HepG2 (cell line): Measurements from ENCODE around the gene USP10. TPM values are rescaled to one million over a fixed set of nuclear protein-coding genes. Genes with fewer than 3 reads are reported as not detected.

Source experiments
- ERF ChIP-seq: IDR thresholded peaks from 2 replicates; pipeline ENCODE4 v1.6.1; 2018; ENCODE audit warnings: missing biosample characterization, missing genetic modification reagents
- HMG20A ChIP-seq: IDR thresholded peaks from 2 replicates; pipeline ENCODE4 v1.6.1; 2016; ENCODE audit warnings: borderline replicate concordance
- NFKBIZ ChIP-seq: IDR thresholded peaks from 2 replicates; pipeline ENCODE4 v1.6.1; 2018; ENCODE audit warnings: missing genetic modification reagents, missing compliant biosample characterization
- PLRG1 ChIP-seq: fragments of 450-650 bp; conservative IDR thresholded peaks from 2 replicates; pipeline ENCODE4 v1.6.1; 2016
- RARA ChIP-seq: IDR thresholded peaks from 2 replicates; pipeline ENCODE4 v1.6.1; 2016; ENCODE audit warnings: missing genetic modification reagents, missing compliant biosample characterization
- STAT5B ChIP-seq: sonication (generic); formaldehyde crosslinking; IDR thresholded peaks from 2 replicates; pipeline ENCODE4 v1.4.0; 2020; ENCODE audit warnings: missing genetic modification reagents
- TP53 ChIP-seq: sonication (generic); formaldehyde crosslinking; conservative IDR thresholded peaks from 2 replicates; pipeline ENCODE4 v1.4.0; 2020; ENCODE audit warnings: missing genetic modification reagents
- ZMYM3 ChIP-seq: sonication (generic); formaldehyde crosslinking; IDR thresholded peaks from 2 replicates; pipeline ENCODE4 v1.5.1; 2020; ENCODE audit warnings: mild to moderate bottlenecking, missing genetic modification reagents
- ZNF292 ChIP-seq: sonication (generic); formaldehyde crosslinking; IDR thresholded peaks from 2 replicates; pipeline ENCODE4 v1.8.1; 2022; ENCODE audit warnings: mild to moderate bottlenecking, low read depth, missing genetic modification reagents, borderline replicate concordance
- ZNF446 ChIP-seq: sonication (generic); formaldehyde crosslinking; IDR thresholded peaks from 2 replicates; pipeline ENCODE4 v1.5.0; 2020; ENCODE audit warnings: mild to moderate bottlenecking, missing genetic modification reagents
- ZNF724P ChIP-seq: sonication (generic); formaldehyde crosslinking; IDR thresholded peaks from 2 replicates; pipeline ENCODE4 v1.8.0; 2022; ENCODE audit warnings: missing genetic modification reagents, borderline replicate concordance
- polyA plus RNA-seq, 8 experiments: library from polyadenylated mRNA; depleted of rRNA in 3 of 8; stranded (reverse) in 7 of 8; unstranded in 1 of 8; fragments of >200 nt; fragmentation: Illumina TruSeq in 4 of 8; extraction: Trizol in 4 of 8; gene quantifications; 2 replicates each; pipeline versions ENCODE4 v1.2.1 to v1.2.3, GENCODE V29; 2011 to 2016; ENCODE audit warnings: low read depth in 4 of 8, missing spikeins in 1 of 8, mixed read lengths in 1 of 8; ENCODE audit not compliant: insufficient read depth in 1 of 8
- total RNA-seq, 5 experiments: library from RNA; depleted of rRNA; stranded (reverse); fragments of >200 nt; fragmentation: Illumina TruSeq; extraction: Trizol; gene quantifications; 2 replicates each; pipeline ENCODE4 v1.2.3, GENCODE V29; 2016; ENCODE audit warnings: low read depth in 1 of 5
- TF ChIP-seq, protein P1 (sequence below): sonication (generic); formaldehyde crosslinking; IDR thresholded peaks from 2 replicates; pipeline ENCODE4 v1.4.0; 2020; ENCODE audit warnings: low read depth, mild to moderate bottlenecking, missing genetic modification reagents
- TF ChIP-seq, protein P2 (sequence below): sonication (generic); formaldehyde crosslinking; IDR thresholded peaks from 2 replicates; pipeline ENCODE4 v1.5.1; 2020; ENCODE audit warnings: missing genetic modification reagents, mild to moderate bottlenecking, borderline replicate concordance
- TF ChIP-seq, protein P3 (sequence below): sonication (generic); formaldehyde crosslinking; IDR thresholded peaks from 2 replicates; pipeline ENCODE4 v1.5.0; 2020; ENCODE audit warnings: mild to moderate bottlenecking, missing genetic modification reagents
- TF ChIP-seq, protein P4 (sequence below): sonication (generic); formaldehyde crosslinking; IDR thresholded peaks from 2 replicates; pipeline ENCODE4 v1.4.0; 2020; ENCODE audit warnings: mild to moderate bottlenecking, missing genetic modification reagents
- TF ChIP-seq, protein P5 (sequence below): sonication (generic); formaldehyde crosslinking; IDR thresholded peaks from 2 replicates; pipeline ENCODE4 v1.4.0; 2020; ENCODE audit warnings: missing genetic modification reagents, mild to moderate bottlenecking, borderline replicate concordance
- TF ChIP-seq, protein P6 (sequence below): IDR thresholded peaks from 2 replicates; pipeline ENCODE4 v1.6.1; 2016; ENCODE audit warnings: low read depth, control low read depth

The USP10 gene
- total and polyA plus RNA-seq, 2 of the 13 experiments (the other 11 are each of a cell fraction or from before 2014, with no cell fraction given), result 79.1 to 122 TPM

DNA sequence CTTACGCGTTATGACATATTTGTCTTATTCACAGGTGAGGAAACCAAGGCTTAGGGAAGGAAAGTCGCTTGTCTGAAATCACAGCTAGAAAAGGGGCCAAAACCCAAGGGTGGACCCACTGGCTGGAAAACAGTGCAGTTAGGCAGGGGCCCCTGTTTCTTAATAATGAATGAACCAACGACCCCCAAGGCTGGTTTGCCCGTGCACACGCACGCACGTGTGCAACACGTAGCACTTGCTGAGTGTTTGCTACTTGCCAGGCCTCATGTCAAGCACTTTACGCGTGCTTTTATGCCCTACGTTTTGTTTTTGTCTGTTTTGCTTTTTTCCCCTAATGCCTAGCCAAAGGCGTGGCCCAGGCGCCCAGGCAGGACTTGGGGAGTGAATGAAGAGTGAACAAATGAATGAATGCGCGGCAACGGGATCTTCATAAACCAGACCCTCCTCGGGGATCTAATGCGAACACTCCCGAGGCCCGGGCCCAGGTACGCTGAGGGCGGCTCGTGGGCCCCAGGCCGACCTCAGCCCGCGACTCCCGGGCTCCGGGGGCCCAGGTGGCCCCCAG, 571 bp upstream of the USP10 start (continued):
- TF ChIP-seq, protein P1, sequence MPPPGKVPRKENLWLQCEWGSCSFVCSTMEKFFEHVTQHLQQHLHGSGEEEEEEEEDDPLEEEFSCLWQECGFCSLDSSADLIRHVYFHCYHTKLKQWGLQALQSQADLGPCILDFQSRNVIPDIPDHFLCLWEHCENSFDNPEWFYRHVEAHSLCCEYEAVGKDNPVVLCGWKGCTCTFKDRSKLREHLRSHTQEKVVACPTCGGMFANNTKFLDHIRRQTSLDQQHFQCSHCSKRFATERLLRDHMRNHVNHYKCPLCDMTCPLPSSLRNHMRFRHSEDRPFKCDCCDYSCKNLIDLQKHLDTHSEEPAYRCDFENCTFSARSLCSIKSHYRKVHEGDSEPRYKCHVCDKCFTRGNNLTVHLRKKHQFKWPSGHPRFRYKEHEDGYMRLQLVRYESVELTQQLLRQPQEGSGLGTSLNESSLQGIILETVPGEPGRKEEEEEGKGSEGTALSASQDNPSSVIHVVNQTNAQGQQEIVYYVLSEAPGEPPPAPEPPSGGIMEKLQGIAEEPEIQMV (CRISPR knock-in tag), result 0 out of 2 replicates have a peak, but pooled peaks have one; percentile 14
- TF ChIP-seq, protein P2, sequence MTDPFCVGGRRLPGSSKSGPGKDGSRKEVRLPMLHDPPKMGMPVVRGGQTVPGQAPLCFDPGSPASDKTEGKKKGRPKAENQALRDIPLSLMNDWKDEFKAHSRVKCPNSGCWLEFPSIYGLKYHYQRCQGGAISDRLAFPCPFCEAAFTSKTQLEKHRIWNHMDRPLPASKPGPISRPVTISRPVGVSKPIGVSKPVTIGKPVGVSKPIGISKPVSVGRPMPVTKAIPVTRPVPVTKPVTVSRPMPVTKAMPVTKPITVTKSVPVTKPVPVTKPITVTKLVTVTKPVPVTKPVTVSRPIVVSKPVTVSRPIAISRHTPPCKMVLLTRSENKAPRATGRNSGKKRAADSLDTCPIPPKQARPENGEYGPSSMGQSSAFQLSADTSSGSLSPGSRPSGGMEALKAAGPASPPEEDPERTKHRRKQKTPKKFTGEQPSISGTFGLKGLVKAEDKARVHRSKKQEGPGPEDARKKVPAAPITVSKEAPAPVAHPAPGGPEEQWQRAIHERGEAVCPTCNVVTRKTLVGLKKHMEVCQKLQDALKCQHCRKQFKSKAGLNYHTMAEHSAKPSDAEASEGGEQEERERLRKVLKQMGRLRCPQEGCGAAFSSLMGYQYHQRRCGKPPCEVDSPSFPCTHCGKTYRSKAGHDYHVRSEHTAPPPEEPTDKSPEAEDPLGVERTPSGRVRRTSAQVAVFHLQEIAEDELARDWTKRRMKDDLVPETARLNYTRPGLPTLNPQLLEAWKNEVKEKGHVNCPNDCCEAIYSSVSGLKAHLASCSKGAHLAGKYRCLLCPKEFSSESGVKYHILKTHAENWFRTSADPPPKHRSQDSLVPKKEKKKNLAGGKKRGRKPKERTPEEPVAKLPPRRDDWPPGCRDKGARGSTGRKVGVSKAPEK (CRISPR knock-in tag), result no peak
- no peak for TF ChIP-seq ZNF292
- TF ChIP-seq, protein P3, sequence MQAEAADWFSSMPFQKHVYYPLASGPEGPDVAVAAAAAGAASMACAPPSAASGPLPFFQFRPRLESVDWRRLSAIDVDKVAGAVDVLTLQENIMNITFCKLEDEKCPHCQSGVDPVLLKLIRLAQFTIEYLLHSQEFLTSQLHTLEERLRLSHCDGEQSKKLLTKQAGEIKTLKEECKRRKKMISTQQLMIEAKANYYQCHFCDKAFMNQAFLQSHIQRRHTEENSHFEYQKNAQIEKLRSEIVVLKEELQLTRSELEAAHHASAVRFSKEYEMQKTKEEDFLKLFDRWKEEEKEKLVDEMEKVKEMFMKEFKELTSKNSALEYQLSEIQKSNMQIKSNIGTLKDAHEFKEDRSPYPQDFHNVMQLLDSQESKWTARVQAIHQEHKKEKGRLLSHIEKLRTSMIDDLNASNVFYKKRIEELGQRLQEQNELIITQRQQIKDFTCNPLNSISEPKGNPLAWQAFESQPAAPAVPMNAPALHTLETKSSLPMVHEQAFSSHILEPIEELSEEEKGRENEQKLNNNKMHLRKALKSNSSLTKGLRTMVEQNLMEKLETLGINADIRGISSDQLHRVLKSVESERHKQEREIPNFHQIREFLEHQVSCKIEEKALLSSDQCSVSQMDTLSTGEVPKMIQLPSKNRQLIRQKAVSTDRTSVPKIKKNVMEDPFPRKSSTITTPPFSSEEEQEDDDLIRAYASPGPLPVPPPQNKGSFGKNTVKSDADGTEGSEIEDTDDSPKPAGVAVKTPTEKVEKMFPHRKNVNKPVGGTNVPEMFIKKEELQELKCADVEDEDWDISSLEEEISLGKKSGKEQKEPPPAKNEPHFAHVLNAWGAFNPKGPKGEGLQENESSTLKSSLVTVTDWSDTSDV (CRISPR knock-in tag), result no peak
- TF ChIP-seq ZNF446, result peak; percentile 81; the same call in 1 of the 2 replicates
- TF ChIP-seq ERF, result 0 out of 2 replicates have a peak, but pooled peaks have one; percentile 18
- 0 out of 2 replicates have a peak, but pooled peaks have one; percentile 12 for TF ChIP-seq STAT5B (CRISPR knock-in tag)
- TF ChIP-seq, protein P4, sequence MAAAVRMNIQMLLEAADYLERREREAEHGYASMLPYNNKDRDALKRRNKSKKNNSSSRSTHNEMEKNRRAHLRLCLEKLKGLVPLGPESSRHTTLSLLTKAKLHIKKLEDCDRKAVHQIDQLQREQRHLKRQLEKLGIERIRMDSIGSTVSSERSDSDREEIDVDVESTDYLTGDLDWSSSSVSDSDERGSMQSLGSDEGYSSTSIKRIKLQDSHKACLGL, result no peak
- TF ChIP-seq, protein P5, sequence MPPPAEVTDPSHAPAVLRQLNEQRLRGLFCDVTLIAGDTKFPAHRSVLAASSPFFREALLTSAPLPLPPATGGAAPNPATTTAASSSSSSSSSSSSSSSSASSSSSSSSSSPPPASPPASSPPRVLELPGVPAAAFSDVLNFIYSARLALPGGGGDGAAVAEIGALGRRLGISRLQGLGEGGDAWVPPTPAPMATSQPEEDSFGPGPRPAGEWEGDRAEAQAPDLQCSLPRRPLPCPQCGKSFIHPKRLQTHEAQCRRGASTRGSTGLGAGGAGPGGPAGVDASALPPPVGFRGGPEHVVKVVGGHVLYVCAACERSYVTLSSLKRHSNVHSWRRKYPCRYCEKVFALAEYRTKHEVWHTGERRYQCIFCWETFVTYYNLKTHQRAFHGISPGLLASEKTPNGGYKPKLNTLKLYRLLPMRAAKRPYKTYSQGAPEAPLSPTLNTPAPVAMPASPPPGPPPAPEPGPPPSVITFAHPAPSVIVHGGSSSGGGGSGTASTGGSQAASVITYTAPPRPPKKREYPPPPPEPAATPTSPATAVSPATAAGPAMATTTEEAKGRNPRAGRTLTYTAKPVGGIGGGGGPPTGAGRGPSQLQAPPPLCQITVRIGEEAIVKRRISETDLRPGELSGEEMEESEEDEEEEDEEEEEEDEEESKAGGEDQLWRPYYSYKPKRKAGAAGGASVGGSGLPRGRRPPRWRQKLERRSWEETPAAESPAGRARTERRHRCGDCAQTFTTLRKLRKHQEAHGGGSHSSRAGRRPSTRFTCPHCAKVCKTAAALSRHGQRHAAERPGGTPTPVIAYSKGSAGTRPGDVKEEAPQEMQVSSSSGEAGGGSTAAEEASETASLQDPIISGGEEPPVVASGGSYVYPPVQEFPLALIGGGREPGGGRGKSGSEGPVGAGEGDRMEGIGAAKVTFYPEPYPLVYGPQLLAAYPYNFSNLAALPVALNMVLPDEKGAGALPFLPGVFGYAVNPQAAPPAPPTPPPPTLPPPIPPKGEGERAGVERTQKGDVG (CRISPR knock-in tag), result 0 out of 2 replicates have a peak, but pooled peaks have one; percentile 19
- TF ChIP-seq ZMYM3, result 0 out of 2 replicates have a peak, but pooled peaks have one; percentile 2
- TF ChIP-seq, protein P6, sequence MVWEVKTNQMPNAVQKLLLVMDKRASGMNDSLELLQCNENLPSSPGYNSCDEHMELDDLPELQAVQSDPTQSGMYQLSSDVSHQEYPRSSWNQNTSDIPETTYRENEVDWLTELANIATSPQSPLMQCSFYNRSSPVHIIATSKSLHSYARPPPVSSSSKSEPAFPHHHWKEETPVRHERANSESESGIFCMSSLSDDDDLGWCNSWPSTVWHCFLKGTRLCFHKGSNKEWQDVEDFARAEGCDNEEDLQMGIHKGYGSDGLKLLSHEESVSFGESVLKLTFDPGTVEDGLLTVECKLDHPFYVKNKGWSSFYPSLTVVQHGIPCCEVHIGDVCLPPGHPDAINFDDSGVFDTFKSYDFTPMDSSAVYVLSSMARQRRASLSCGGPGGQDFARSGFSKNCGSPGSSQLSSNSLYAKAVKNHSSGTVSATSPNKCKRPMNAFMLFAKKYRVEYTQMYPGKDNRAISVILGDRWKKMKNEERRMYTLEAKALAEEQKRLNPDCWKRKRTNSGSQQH, result no peak; the same call in 1 of the 2 replicates
- no peak; the same call in 1 of the 2 replicates for TF ChIP-seq RARA
- TF ChIP-seq ZNF724P (CRISPR knock-in tag), result peak; percentile 21
- no peak for TF ChIP-seq PLRG1
- TF ChIP-seq NFKBIZ (CRISPR knock-in tag), result peak; percentile 77; the same call in 1 of the 2 replicates
- no peak for TF ChIP-seq HMG20A
- TF ChIP-seq TP53 (CRISPR knock-in tag), result peak; percentile 81; the same call in 1 of the 2 replicates
